K562 (cell line): Measurements from ENCODE around the gene LRRC27. TPM values are rescaled to one million over a fixed set of nuclear protein-coding genes. Genes with fewer than 3 reads are reported as not detected.
A peak's percentile ranks its signal among the peaks of the same experiment; 100 is the strongest.
"Not testable (repeated sequence)": the region's sequence is repeated elsewhere in the genome, so short reads cannot be mapped to it uniquely, and the experiment has no call there.

ENCODE experiments used
- ATAC-seq: fragments of 200-7000 bp; cut with Tn5 transposase; 3 replicates; pipeline ENCODE4 v1.9.1; 2020; ENCODE audit warnings: moderate library complexity
- BruUV-seq: library from RNA; stranded (reverse); fragments of 400-500 nt; replicated peaks from 2 replicates; lab custom pipeline; 2021; lab: Mats Ljungman, UMichigan
- CTCF ChIA-PET: fragments of 300-600 bp; formaldehyde crosslinking; extraction: SDS; loops from one replicate; lab custom pipeline; 2021; ENCODE audit warnings: low intra/inter-chr PET ratio; lab: Yijun Ruan, JAX
- POLR2A ChIA-PET: fragments of 300-600, 350-650 bp; sonication (Branson Sonifier 250); formaldehyde crosslinking; extraction: SDS; loops from one replicate; lab custom pipeline; 2021; ENCODE audit warnings: antibody characterized with exemption, inconsistent platforms; lab: Yijun Ruan, JAX
- DNase-seq, 4 experiments: peaks; one replicate each; pipeline versions ENCODE4 v3.0.0 to v3.0.0-alpha.2; 2011 to 2018; ENCODE audit warnings: low spot score in 3 of 4, mixed read lengths in 3 of 4; ENCODE audit errors: extremely low read depth in 1 of 4
- FAIRE-seq: peaks from 2 replicates; lab custom pipeline; 2011; peaks lifted over from hg19 to GRCh38; lab: Jason Lieb, UNC
- H2AFZ ChIP-seq: 2 replicates; pipeline ENCODE4 v1.6.0; 2011; ENCODE audit warnings: low read depth, low read length, control low read depth, inconsistent platforms
- H3K27ac ChIP-seq: fragments of 200-600 bp; 3 replicates; pipeline ENCODE4 v1.8.0; 2011; ENCODE audit warnings: low read depth, mild to moderate bottlenecking, control low read depth, inconsistent platforms, low read length, moderate library complexity, mixed read lengths; ENCODE audit errors: extremely low read depth
- H3K27me3 ChIP-seq, 2 experiments: fragments of 300-600 bp in 1 of 2; 2 replicates in 1 of 2; 3 replicates in 1 of 2; pipeline versions ENCODE4 v1.6.0 to v1.8.0; 2011; ENCODE audit warnings: inconsistent platforms in 2 of 2, low read length in 2 of 2, mild to moderate bottlenecking in 1 of 2, mixed read lengths in 1 of 2, moderate library complexity in 1 of 2; ENCODE audit not compliant: control insufficient read depth in 2 of 2, insufficient read depth in 2 of 2
- H3K36me3 ChIP-seq: fragments of 300-600 bp; 3 replicates; pipeline ENCODE4 v1.8.0; 2011; ENCODE audit warnings: mild to moderate bottlenecking, low read length, inconsistent platforms; ENCODE audit not compliant: control insufficient read depth, insufficient read depth
- H3K4me1 ChIP-seq, 2 experiments: fragments of 200-600 bp in 1 of 2; replicated peaks in 1 of 2; 2 replicates in 1 of 2; 3 replicates in 1 of 2; pipeline versions ENCODE4 v1.5.1 to v1.8.0; 2011; ENCODE audit warnings: inconsistent platforms in 2 of 2, low read length in 2 of 2, mild to moderate bottlenecking in 1 of 2, mixed read lengths in 1 of 2, moderate library complexity in 1 of 2; ENCODE audit not compliant: control insufficient read depth in 2 of 2, insufficient read depth in 2 of 2
- H3K4me2 ChIP-seq: 2 replicates; pipeline ENCODE4 v1.6.1; 2011; ENCODE audit warnings: low read length, control low read depth, inconsistent platforms, mixed read lengths; ENCODE audit not compliant: insufficient read depth
- H3K4me3 ChIP-seq: fragments of 200-600 bp; sonication (generic), shearing (Covaris generic); 2 replicates; pipeline ENCODE4 v1.5.1; 2016; ENCODE audit warnings: control low read depth, inconsistent platforms
- H3K79me2 ChIP-seq: fragments of 200-600 bp; 3 replicates; pipeline ENCODE4 v1.8.0; 2011; ENCODE audit warnings: low read length, inconsistent platforms; ENCODE audit not compliant: control insufficient read depth, insufficient read depth
- H3K9ac ChIP-seq, 2 experiments: 2 replicates each; pipeline versions ENCODE4 v1.6.0 to v1.6.1; 2011; ENCODE audit warnings: low read depth in 2 of 2, low read length in 2 of 2, control low read depth in 1 of 2, inconsistent platforms in 1 of 2, mild to moderate bottlenecking in 1 of 2, mixed read lengths in 1 of 2; ENCODE audit not compliant: insufficient read depth in 1 of 2
- H3K9me1 ChIP-seq: one replicate; pipeline ENCODE4 v1.6.0; 2011; ENCODE audit warnings: inconsistent platforms, mild to moderate bottlenecking, low read length, moderate library complexity; ENCODE audit not compliant: control insufficient read depth, insufficient read depth
- H3K9me3 ChIP-seq: replicated peaks from 2 replicates; pipeline ENCODE4 v1.5.1; 2011; ENCODE audit warnings: low read depth, low read length, inconsistent platforms; ENCODE audit not compliant: control insufficient read depth, insufficient read depth
- H4K20me1 ChIP-seq: replicated peaks from 2 replicates; pipeline ENCODE4 v1.6.1; 2011; ENCODE audit warnings: low read length, inconsistent platforms, mixed read lengths; ENCODE audit not compliant: control insufficient read depth, insufficient read depth
- ETS1 ChIP-seq: conservative IDR thresholded peaks from 2 replicates; pipeline ENCODE4 v1.6.1; 2011; ENCODE audit warnings: low read depth, mild to moderate bottlenecking, low read length; ENCODE audit not compliant: control insufficient read depth
- ID3 ChIP-seq, 2 experiments: fragments of 250-450 bp in 1 of 2; fragments of 450-650 bp in 1 of 2; sonication (Bioruptor Pico) in 1 of 2; IDR thresholded peaks; 2 replicates each; pipeline versions ENCODE4 v1.6.1 to v1.8.0; 2016 to 2021; ENCODE audit warnings: mild to moderate bottlenecking in 2 of 2, moderate library complexity in 2 of 2, missing compliant biosample characterization in 1 of 2, missing genetic modification characterization in 1 of 2
- KAT7 ChIP-seq: sonication (generic); formaldehyde crosslinking; IDR thresholded peaks from 2 replicates; pipeline ENCODE4 v1.8.0; 2022; ENCODE audit warnings: missing genetic modification reagents, mild to moderate bottlenecking, borderline replicate concordance
- KLF10 ChIP-seq: fragments of 250-450 bp; sonication (Bioruptor Pico); IDR thresholded peaks from 2 replicates; pipeline ENCODE4 v1.6.1; 2021; ENCODE audit warnings: matching md5 sums
- SLC30A9 ChIP-seq: fragments of 250-450 bp; sonication (Bioruptor Pico); IDR thresholded peaks from 2 replicates; pipeline ENCODE4 v1.8.0; 2022; ENCODE audit warnings: mild to moderate bottlenecking, moderate library complexity
- ZFX ChIP-seq: sonication (generic); formaldehyde crosslinking; IDR thresholded peaks from 2 replicates; pipeline ENCODE4 v1.8.0; 2022; ENCODE audit warnings: mild to moderate bottlenecking, missing genetic modification reagents, moderate library complexity
- ZNF184 ChIP-seq: sonication (generic); formaldehyde crosslinking; IDR thresholded peaks from 2 replicates; pipeline ENCODE4 v1.5.0; 2020; ENCODE audit warnings: missing genetic modification reagents
- ZNF212 ChIP-seq: fragments of 450-650 bp; formaldehyde crosslinking; IDR thresholded peaks from 2 replicates; pipeline ENCODE4 v1.4.0; 2020; ENCODE audit warnings: mild to moderate bottlenecking
- ZNF282 ChIP-seq: sonication (generic); formaldehyde crosslinking; IDR thresholded peaks from 2 replicates; pipeline ENCODE4 v1.8.1; 2023; ENCODE audit warnings: missing genetic modification reagents
- ZNF518B ChIP-seq: fragments of 250-450 bp; sonication (Bioruptor Pico); IDR thresholded peaks from 2 replicates; pipeline ENCODE4 v1.5.0; 2021; ENCODE audit warnings: mild to moderate bottlenecking, moderate library complexity
- WGBS: fragments of 100-300 bp; shearing (Covaris generic); methylation state at CpG from one replicate; pipeline ENCODE4 v1.1.6; 2016; ENCODE audit warnings: low coverage, mixed read lengths; ENCODE audit not compliant: insufficient coverage; ENCODE audit errors: missing lambda C conversion rate; 5-methylcytosine and 5-hydroxymethylcytosine counted together
- in situ Hi-C: fragments of 300-500 bp; cut with MboI; formaldehyde crosslinking; loops from 4 replicates; pipeline ENCODE4 v1.15.0; 2018; ENCODE audit warnings: inconsistent platforms, mixed read lengths
- intact Hi-C: fragments of 100-400 bp; cut with micrococcal nuclease; formaldehyde crosslinking; loops from 2 replicates; pipeline ENCODE4 v1.14.2; 2022
- polyA plus RNA-seq, 8 experiments: library from polyadenylated mRNA; depleted of rRNA in 4 of 8; stranded (reverse) in 5 of 8; unstranded in 3 of 8; fragments of >200 nt; fragmentation: Nextera tagmentation in 2 of 8; fragmentation: Illumina TruSeq in 1 of 8; extraction: Ambion mirVana in 2 of 8; extraction: Trizol in 1 of 8; gene quantifications; 2 replicates each; pipeline versions ENCODE4 v1.2.1 to v1.2.3, GENCODE V29; 2011 to 2014; ENCODE audit warnings: inconsistent platforms in 1 of 8, missing spikeins in 1 of 8
- total RNA-seq, 7 experiments: library from RNA; depleted of rRNA in 6 of 7; stranded (reverse); fragments of >200 nt in 6 of 7; fragmentation: Illumina TruSeq in 2 of 7; extraction: Trizol in 2 of 7; gene quantifications; 2 replicates each; pipeline versions ENCODE4 v1.2.1 to v1.2.3, GENCODE V29; 2011 to 2021; ENCODE audit warnings: low replicate concordance in 1 of 7

The LRRC27 gene
- total and polyA plus RNA-seq, 9 of the 15 experiments (the other 6 are each of a cell fraction or from before 2014, with no cell fraction given), result 0.10 to 2.7 (median 1.4) TPM

- Histone ChIP-seq H3K4me1 (peaks cover 5 to 7% of the 10 kb centered on the region in 2 experiments; a peak in 4 of 5 replicates), H3K27ac (no peak overlapping the region), H3K9me1 (no peaks in the 10 kb centered on the region), H4K20me1 (no peaks in the 10 kb centered on the region), H3K36me3 (no peaks in the 10 kb centered on the region), H3K79me2 (no peaks in the 10 kb centered on the region), H3K4me2 (no peak overlapping the region), H3K9me3 (no peaks in the 10 kb centered on the region), H3K4me3 (no peak overlapping the region), H2AFZ (no peak overlapping the region), H3K9ac (no peak overlapping the region), H3K27me3 (peaks cover 0 to 32% of the 10 kb centered on the region in 2 experiments; a peak in 2 of 5 replicates)
- in situ Hi-C loops (no loop called here), intact Hi-C loops (no loop called here)
- POLR2A ChIA-PET, result no interaction called here
- FAIRE-seq (no peak), DNase-seq (no peak), ATAC-seq (no peak)
- BruUV-seq, result no TSS peak
- CTCF ChIA-PET, result no interaction called here
- WGBS, result 20% methylated on average over 5 of the region's 7 CpGs
- TF ChIP-seq KAT7 (CRISPR knock-in tag), result no peak
- TF ChIP-seq ETS1, result no peak
- no peak for TF ChIP-seq KLF10
- TF ChIP-seq ZNF184, result no peak
- no peak for TF ChIP-seq ID3 (CRISPR knock-in tag; IDR thresholded peaks at IDR 0.05)
- no peak for TF ChIP-seq ID3 (tag; IDR thresholded peaks at IDR 0.05)
- no peak for TF ChIP-seq SLC30A9 (CRISPR knock-in tag)
- TF ChIP-seq ZNF282 (CRISPR knock-in tag), result no peak
- TF ChIP-seq ZNF518B (CRISPR knock-in tag), result no peak
- no peak for TF ChIP-seq ZNF212
- no peak for TF ChIP-seq ZFX (CRISPR knock-in tag)
Measured at GRCh38 chr10:132377326-132377725, 45.3 kb downstream of the LRRC27 start.

GRCh38 chr10:132379026-132379425 lies 47.0 kb downstream of the LRRC27 start:
- in situ Hi-C loops, H2AFZ ChIP-seq, CTCF ChIA-PET: not testable (repeated sequence)

More at GRCh38 chr10:132379026-132379425, 47.0 kb downstream of the LRRC27 start:
- H3K9ac ChIP-seq, H3K79me2 ChIP-seq, H3K9me1 ChIP-seq, H4K20me1 ChIP-seq, H3K27ac ChIP-seq, H3K4me3 ChIP-seq, intact Hi-C loops, BruUV-seq, FAIRE-seq, H3K36me3 ChIP-seq, ATAC-seq, DNase-seq, POLR2A ChIA-PET, H3K9me3 ChIP-seq: not testable (repeated sequence)
- Histone ChIP-seq H3K4me2 (peak overlapping the region; percentile 18; the same call in 1 of the 2 replicates), H3K4me1 (peaks cover 5 to 12% of the 10 kb centered on the region in 2 experiments), H3K27me3 (peaks cover 0 to 22% of the 10 kb centered on the region in 2 experiments; a peak in 3 of 5 replicates)
- WGBS, result 1% methylated on average over 13 of the region's 16 CpGs
